HepG2 (cell line): ENCODE data around the gene HABP2. TPM values are rescaled to one million over a fixed set of nuclear protein-coding genes. Genes with fewer than 3 reads are reported as not detected.

Experiments used
- EHMT2 ChIP-seq: fragments of 200-600 bp; sonication (generic); IDR thresholded peaks from 2 replicates; pipeline ENCODE4 v1.7.0; 2017; ENCODE audit warnings: antibody characterized with exemption, low read depth, low read length, borderline replicate concordance
- FOSL2 ChIP-seq: sonication (generic); formaldehyde crosslinking; IDR thresholded peaks from 2 replicates; pipeline ENCODE4 v1.4.0; 2020; ENCODE audit warnings: missing genetic modification reagents
- FOXC1 ChIP-seq: sonication (generic); formaldehyde crosslinking; IDR thresholded peaks from 2 replicates; pipeline ENCODE4 v1.8.0; 2022; ENCODE audit warnings: mild to moderate bottlenecking, missing genetic modification reagents, borderline replicate concordance
- GATA4 ChIP-seq: sonication (generic); IDR thresholded peaks from 2 replicates; pipeline ENCODE4 v1.6.1; 2016; ENCODE audit warnings: antibody characterized with exemption, low read depth, borderline replicate concordance
- ZNF337 ChIP-seq: sonication (generic); formaldehyde crosslinking; IDR thresholded peaks from 2 replicates; pipeline ENCODE4 v1.5.1; 2020; ENCODE audit warnings: missing genetic modification reagents, low read depth, mild to moderate bottlenecking, borderline replicate concordance
- ZSCAN12 ChIP-seq: sonication (generic); formaldehyde crosslinking; IDR thresholded peaks from 2 replicates; pipeline ENCODE4 v1.9.0; 2021; ENCODE audit warnings: mild to moderate bottlenecking, missing genetic modification reagents
- polyA plus RNA-seq, 8 experiments: library from polyadenylated mRNA; depleted of rRNA in 3 of 8; stranded (reverse) in 7 of 8; unstranded in 1 of 8; fragments of >200 nt; fragmentation: Illumina TruSeq in 4 of 8; extraction: Trizol in 4 of 8; gene quantifications; 2 replicates each; pipeline versions ENCODE4 v1.2.1 to v1.2.3, GENCODE V29; 2011 to 2016; ENCODE audit warnings: low read depth in 4 of 8, missing spikeins in 1 of 8, mixed read lengths in 1 of 8; ENCODE audit not compliant: insufficient read depth in 1 of 8
- total RNA-seq, 5 experiments: library from RNA; depleted of rRNA; stranded (reverse); fragments of >200 nt; fragmentation: Illumina TruSeq; extraction: Trizol; gene quantifications; 2 replicates each; pipeline ENCODE4 v1.2.3, GENCODE V29; 2016; ENCODE audit warnings: low read depth in 1 of 5
- TF ChIP-seq, protein P1 (sequence below): sonication (generic); formaldehyde crosslinking; IDR thresholded peaks from 2 replicates; pipeline ENCODE4 v1.4.0; 2020; ENCODE audit warnings: mild to moderate bottlenecking, missing genetic modification reagents, borderline replicate concordance
- TF ChIP-seq, protein P2 (sequence below): sonication (generic); formaldehyde crosslinking; IDR thresholded peaks from 2 replicates; pipeline ENCODE4 v1.5.0; 2020; ENCODE audit warnings: mild to moderate bottlenecking, missing genetic modification reagents, borderline replicate concordance
- TF ChIP-seq, protein P3 (sequence below): sonication (generic); formaldehyde crosslinking; IDR thresholded peaks from 2 replicates; pipeline ENCODE4 v1.4.0; 2020; ENCODE audit warnings: missing genetic modification reagents
- TF ChIP-seq, protein P4 (sequence below): sonication (generic); formaldehyde crosslinking; IDR thresholded peaks from 2 replicates; pipeline ENCODE4 v1.5.0; 2020; ENCODE audit warnings: mild to moderate bottlenecking, missing genetic modification reagents, borderline replicate concordance
- TF ChIP-seq, protein P5 (sequence below): sonication (generic); formaldehyde crosslinking; IDR thresholded peaks from 2 replicates; pipeline ENCODE4 v1.5.0; 2020; ENCODE audit warnings: missing genetic modification reagents

Gene HABP2
- total and polyA plus RNA-seq, 2 of the 13 experiments (the other 11 are each of a cell fraction or from before 2014, with no cell fraction given): 0.12 to 0.13 TPM

DNA sequence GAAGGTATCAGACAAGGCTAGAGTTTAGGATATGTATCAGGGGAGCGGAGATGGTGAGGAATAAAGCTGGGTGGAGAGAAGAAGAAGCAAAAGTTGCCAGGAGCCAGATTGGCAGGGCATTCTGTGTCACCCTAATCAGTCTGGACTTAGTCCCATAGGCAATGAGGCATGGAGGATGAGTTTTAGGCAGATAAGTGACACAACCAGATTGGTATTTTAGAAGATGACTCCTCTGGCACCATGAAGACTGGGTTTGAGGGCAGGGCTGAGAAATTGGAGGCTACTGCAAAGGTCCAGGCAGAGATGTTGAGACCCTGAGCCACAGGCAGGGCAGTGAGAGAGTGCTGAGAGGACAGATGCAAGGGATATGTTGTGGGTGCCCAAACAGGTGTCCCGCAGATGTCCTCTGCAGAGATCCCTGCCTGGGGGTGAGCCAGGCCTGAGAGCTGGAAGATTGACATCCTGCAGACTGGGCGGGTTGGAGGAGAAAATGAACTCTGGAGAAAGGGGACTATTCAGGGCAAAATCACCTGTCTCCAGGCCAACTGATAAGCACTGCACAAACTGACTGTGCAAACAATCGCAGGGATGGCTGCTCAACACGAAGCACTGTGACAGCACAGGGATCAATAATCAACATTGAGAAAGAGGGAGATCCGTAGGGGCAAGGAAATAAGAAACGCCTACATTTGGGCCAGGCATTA, 11.9 kb upstream of the HABP2 start (continued):
- TF ChIP-seq, protein P1, sequence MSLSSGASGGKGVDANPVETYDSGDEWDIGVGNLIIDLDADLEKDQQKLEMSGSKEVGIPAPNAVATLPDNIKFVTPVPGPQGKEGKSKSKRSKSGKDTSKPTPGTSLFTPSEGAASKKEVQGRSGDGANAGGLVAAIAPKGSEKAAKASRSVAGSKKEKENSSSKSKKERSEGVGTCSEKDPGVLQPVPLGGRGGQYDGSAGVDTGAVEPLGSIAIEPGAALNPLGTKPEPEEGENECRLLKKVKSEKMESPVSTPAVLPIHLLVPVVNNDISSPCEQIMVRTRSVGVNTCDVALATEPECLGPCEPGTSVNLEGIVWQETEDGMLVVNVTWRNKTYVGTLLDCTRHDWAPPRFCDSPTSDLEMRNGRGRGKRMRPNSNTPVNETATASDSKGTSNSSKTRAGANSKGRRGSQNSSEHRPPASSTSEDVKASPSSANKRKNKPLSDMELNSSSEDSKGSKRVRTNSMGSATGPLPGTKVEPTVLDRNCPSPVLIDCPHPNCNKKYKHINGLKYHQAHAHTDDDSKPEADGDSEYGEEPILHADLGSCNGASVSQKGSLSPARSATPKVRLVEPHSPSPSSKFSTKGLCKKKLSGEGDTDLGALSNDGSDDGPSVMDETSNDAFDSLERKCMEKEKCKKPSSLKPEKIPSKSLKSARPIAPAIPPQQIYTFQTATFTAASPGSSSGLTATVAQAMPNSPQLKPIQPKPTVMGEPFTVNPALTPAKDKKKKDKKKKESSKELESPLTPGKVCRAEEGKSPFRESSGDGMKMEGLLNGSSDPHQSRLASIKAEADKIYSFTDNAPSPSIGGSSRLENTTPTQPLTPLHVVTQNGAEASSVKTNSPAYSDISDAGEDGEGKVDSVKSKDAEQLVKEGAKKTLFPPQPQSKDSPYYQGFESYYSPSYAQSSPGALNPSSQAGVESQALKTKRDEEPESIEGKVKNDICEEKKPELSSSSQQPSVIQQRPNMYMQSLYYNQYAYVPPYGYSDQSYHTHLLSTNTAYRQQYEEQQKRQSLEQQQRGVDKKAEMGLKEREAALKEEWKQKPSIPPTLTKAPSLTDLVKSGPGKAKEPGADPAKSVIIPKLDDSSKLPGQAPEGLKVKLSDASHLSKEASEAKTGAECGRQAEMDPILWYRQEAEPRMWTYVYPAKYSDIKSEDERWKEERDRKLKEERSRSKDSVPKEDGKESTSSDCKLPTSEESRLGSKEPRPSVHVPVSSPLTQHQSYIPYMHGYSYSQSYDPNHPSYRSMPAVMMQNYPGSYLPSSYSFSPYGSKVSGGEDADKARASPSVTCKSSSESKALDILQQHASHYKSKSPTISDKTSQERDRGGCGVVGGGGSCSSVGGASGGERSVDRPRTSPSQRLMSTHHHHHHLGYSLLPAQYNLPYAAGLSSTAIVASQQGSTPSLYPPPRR: peak; percentile 68; the same call in 1 of the 2 replicates
- TF ChIP-seq ZNF337 (CRISPR knock-in tag) (no peak), FOXC1 (CRISPR knock-in tag) (0 out of 2 replicates have a peak, but pooled peaks have one; percentile 39), GATA4 (0 out of 2 replicates have a peak, but pooled peaks have one; percentile 29), ZSCAN12 (CRISPR knock-in tag) (no peak), EHMT2 (no peak), FOSL2 (CRISPR knock-in tag) (peak; percentile 55)
- TF ChIP-seq, protein P2, sequence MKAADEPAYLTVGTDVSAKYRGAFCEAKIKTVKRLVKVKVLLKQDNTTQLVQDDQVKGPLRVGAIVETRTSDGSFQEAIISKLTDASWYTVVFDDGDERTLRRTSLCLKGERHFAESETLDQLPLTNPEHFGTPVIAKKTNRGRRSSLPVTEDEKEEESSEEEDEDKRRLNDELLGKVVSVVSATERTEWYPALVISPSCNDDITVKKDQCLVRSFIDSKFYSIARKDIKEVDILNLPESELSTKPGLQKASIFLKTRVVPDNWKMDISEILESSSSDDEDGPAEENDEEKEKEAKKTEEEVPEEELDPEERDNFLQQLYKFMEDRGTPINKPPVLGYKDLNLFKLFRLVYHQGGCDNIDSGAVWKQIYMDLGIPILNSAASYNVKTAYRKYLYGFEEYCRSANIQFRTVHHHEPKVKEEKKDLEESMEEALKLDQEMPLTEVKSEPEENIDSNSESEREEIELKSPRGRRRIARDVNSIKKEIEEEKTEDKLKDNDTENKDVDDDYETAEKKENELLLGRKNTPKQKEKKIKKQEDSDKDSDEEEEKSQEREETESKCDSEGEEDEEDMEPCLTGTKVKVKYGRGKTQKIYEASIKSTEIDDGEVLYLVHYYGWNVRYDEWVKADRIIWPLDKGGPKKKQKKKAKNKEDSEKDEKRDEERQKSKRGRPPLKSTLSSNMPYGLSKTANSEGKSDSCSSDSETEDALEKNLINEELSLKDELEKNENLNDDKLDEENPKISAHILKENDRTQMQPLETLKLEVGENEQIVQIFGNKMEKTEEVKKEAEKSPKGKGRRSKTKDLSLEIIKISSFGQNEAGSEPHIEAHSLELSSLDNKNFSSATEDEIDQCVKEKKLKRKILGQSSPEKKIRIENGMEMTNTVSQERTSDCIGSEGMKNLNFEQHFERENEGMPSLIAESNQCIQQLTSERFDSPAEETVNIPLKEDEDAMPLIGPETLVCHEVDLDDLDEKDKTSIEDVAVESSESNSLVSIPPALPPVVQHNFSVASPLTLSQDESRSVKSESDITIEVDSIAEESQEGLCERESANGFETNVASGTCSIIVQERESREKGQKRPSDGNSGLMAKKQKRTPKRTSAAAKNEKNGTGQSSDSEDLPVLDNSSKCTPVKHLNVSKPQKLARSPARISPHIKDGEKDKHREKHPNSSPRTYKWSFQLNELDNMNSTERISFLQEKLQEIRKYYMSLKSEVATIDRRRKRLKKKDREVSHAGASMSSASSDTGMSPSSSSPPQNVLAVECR (CRISPR knock-in tag): peak; percentile 47; the same call in 1 of the 2 replicates
- TF ChIP-seq, protein P3, sequence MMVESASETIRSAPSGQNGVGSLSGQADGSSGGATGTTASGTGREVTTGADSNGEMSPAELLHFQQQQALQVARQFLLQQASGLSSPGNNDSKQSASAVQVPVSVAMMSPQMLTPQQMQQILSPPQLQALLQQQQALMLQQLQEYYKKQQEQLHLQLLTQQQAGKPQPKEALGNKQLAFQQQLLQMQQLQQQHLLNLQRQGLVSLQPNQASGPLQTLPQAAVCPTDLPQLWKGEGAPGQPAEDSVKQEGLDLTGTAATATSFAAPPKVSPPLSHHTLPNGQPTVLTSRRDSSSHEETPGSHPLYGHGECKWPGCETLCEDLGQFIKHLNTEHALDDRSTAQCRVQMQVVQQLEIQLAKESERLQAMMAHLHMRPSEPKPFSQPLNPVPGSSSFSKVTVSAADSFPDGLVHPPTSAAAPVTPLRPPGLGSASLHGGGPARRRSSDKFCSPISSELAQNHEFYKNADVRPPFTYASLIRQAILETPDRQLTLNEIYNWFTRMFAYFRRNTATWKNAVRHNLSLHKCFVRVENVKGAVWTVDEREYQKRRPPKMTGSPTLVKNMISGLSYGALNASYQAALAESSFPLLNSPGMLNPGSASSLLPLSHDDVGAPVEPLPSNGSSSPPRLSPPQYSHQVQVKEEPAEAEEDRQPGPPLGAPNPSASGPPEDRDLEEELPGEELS (CRISPR knock-in tag): peak; percentile 41; the same call in 1 of the 2 replicates
- TF ChIP-seq, protein P4, sequence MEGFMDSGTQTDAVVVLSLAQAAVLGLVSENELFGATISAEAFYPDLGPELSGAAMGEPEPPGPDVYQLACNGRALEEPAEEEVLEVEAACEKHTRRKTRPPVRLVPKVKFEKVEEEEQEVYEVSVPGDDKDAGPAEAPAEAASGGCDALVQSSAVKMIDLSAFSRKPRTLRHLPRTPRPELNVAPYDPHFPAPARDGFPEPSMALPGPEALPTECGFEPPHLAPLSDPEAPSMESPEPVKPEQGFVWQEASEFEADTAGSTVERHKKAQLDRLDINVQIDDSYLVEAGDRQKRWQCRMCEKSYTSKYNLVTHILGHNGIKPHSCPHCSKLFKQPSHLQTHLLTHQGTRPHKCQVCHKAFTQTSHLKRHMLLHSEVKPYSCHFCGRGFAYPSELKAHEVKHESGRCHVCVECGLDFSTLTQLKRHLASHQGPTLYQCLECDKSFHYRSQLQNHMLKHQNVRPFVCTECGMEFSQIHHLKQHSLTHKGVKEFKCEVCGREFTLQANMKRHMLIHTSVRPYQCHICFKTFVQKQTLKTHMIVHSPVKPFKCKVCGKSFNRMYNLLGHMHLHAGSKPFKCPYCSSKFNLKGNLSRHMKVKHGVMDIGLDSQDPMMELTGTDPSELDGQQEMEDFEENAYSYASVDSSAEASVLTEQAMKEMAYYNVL (CRISPR knock-in tag): peak; percentile 42; the same call in 1 of the 2 replicates
- TF ChIP-seq, protein P5, sequence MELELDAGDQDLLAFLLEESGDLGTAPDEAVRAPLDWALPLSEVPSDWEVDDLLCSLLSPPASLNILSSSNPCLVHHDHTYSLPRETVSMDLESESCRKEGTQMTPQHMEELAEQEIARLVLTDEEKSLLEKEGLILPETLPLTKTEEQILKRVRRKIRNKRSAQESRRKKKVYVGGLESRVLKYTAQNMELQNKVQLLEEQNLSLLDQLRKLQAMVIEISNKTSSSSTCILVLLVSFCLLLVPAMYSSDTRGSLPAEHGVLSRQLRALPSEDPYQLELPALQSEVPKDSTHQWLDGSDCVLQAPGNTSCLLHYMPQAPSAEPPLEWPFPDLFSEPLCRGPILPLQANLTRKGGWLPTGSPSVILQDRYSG: no peak
